Keratinocyte (primary cell): ENCODE measurements around the gene HSPBP1. TPM values are rescaled to one million over a fixed set of nuclear protein-coding genes. Genes with fewer than 3 reads are reported as not detected.

ENCODE experiments used
- DNase-seq: peaks from one replicate; pipeline ENCODE4 v3.0.0-alpha.2; 2011; ENCODE audit warnings: low read depth, missing footprints, low spot score
- FAIRE-seq: peaks from 2 replicates; lab custom pipeline; 2011; peaks lifted over from hg19 to GRCh38; lab: Jason Lieb, UNC
- H2AFZ ChIP-seq: 2 replicates; pipeline ENCODE4 v1.6.0; 2012; ENCODE audit warnings: low read length, control low read depth, inconsistent platforms; ENCODE audit not compliant: control insufficient read depth
- H3K27ac ChIP-seq: 2 replicates; pipeline ENCODE4 v1.5.1; 2011; ENCODE audit warnings: low read length; ENCODE audit not compliant: control insufficient read depth, insufficient read depth
- H3K27me3 ChIP-seq: 3 replicates; pipeline ENCODE4 v1.6.0; 2011; ENCODE audit warnings: low read length; ENCODE audit not compliant: control insufficient read depth, insufficient read depth; ENCODE audit errors: extremely low read depth
- H3K36me3 ChIP-seq, 2 experiments: 2 replicates in 1 of 2; 3 replicates in 1 of 2; pipeline ENCODE4 v1.5.1; 2011; ENCODE audit warnings: low read length in 2 of 2, mild to moderate bottlenecking in 1 of 2; ENCODE audit not compliant: control insufficient read depth in 2 of 2, insufficient read depth in 2 of 2; ENCODE audit errors: extremely low read depth in 1 of 2
- H3K4me1 ChIP-seq: 3 replicates; pipeline ENCODE4 v1.5.1; 2011; ENCODE audit warnings: low read length; ENCODE audit not compliant: control insufficient read depth, insufficient read depth; ENCODE audit errors: extremely low read depth
- H3K4me2 ChIP-seq: 3 replicates; pipeline ENCODE4 v1.6.0; 2011; ENCODE audit warnings: low read depth, low read length; ENCODE audit not compliant: control insufficient read depth, insufficient read depth; ENCODE audit errors: extremely low read depth
- H3K4me3 ChIP-seq, 3 experiments: fragments of 200-600 bp in 1 of 3; sonication (generic) in 1 of 3; 2 replicates in 2 of 3; 3 replicates in 1 of 3; pipeline ENCODE4 v1.5.1; 2011 to 2016; ENCODE audit warnings: low read length in 3 of 3, mild to moderate bottlenecking in 3 of 3, control low read depth in 2 of 3, inconsistent platforms in 1 of 3, low read depth in 1 of 3, mixed read lengths in 1 of 3, mixed run types in 1 of 3, moderate library complexity in 1 of 3; ENCODE audit not compliant: control insufficient read depth in 2 of 3, insufficient read depth in 2 of 3; ENCODE audit errors: extremely low read depth in 1 of 3
- H3K79me2 ChIP-seq: 2 replicates; pipeline ENCODE4 v1.6.0; 2012; ENCODE audit warnings: low read length; ENCODE audit not compliant: control insufficient read depth, insufficient read depth
- H3K9ac ChIP-seq: 3 replicates; pipeline ENCODE4 v1.6.0; 2011; ENCODE audit warnings: low read length; ENCODE audit not compliant: control insufficient read depth, insufficient read depth; ENCODE audit errors: extremely low read depth
- H3K9me1 ChIP-seq: 3 replicates; pipeline ENCODE4 v1.6.0; 2011; ENCODE audit warnings: low read length; ENCODE audit not compliant: control insufficient read depth, insufficient read depth; ENCODE audit errors: extremely low read depth
- H3K9me3 ChIP-seq: 2 replicates; pipeline ENCODE4 v1.5.1; 2012; ENCODE audit warnings: low read depth, low read length; ENCODE audit not compliant: control insufficient read depth
- H4K20me1 ChIP-seq: 3 replicates; pipeline ENCODE4 v1.6.0; 2011; ENCODE audit warnings: low read length; ENCODE audit not compliant: control insufficient read depth, insufficient read depth; ENCODE audit errors: extremely low read depth
- EZH2 ChIP-seq: IDR thresholded peaks from one replicate; pipeline ENCODE4 v1.6.1; 2012; ENCODE audit warnings: inconsistent platforms, mild to moderate bottlenecking, low read length, moderate library complexity
- dilution Hi-C: fragments of 300-500 bp; cut with MboI; formaldehyde crosslinking; loops from one replicate; pipeline ENCODE4 v1.7.0; 2020; ENCODE audit warnings: low sequenced_read_pairs; ENCODE audit not compliant: extremely low pct_ligation_motif_present
- polyA plus RNA-seq, 5 experiments: library from polyadenylated mRNA; depleted of rRNA in 3 of 5; stranded (reverse) in 3 of 5; stranded (forward) in 1 of 5; unstranded in 1 of 5; fragments of >200 nt; gene quantifications; 1 replicate in 1 of 5; 2 replicates in 3 of 5; 3 replicates in 1 of 5; pipeline versions ENCODE4 v1.2.1 to v1.2.3, GENCODE V29; 2011 to 2012; ENCODE audit warnings: missing spikeins in 2 of 5, low read depth in 1 of 5, low replicate concordance in 1 of 5
- TF ChIP-seq, protein P1 (sequence below), 3 experiments: IDR thresholded peaks in 1 of 3; conservative IDR thresholded peaks in 1 of 3; optimal IDR thresholded peaks in 1 of 3; 2 replicates in 2 of 3; 3 replicates in 1 of 3; pipeline versions ENCODE3 to v1.5.1; 2011; ENCODE audit warnings: low read length in 3 of 3, mild to moderate bottlenecking in 3 of 3, moderate library complexity in 2 of 3, control low read depth in 1 of 3, inconsistent platforms in 1 of 3; ENCODE audit not compliant: insufficient read depth in 2 of 3; ENCODE audit errors: extremely low read depth in 1 of 3

Gene HSPBP1
- polyA plus RNA-seq, 1 donor (not counting 4 experiments of a cell fraction or from before 2014, with no cell fraction given): 20.2 TPM

DNA sequence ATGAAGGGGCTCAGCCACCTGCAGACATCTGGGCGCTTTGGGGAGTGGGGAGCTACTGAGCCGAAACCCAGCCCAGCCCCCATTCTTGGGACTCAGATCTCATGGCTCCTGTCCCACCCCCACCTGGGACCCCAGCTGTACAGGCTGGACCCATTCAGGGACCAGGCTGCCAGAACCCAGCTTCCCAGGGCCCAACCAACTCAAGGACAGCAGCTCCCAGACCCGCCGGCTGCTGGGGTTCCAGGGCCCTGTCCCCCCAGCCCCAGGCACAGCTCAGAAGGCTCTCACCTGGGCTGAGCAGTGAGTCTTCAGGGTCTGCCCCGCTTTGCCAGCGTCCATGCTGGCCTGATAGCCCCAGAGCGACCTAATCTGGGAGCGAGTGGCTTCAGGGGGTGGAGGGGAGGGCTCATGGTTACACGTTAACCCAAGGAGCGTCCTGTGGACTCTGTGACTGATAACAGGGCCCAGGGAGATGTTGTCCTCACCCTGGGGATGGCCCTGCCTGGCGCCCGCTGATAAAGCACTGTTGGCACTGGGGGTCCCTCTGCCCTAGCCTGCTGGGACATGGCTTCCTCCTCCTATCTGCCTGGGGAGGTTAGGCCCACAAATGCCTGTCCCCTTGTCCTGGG lies 51.4 kb downstream of the HSPBP1 start, which contains the start of gene TMEM86B:
Gene TMEM86B (minus strand): TSS at position 361 of the 629 bp plus-strand sequence. CDS start 22 bp downstream, at position 339.
- H3K9me1 ChIP-seq: no peaks in the 10 kb centered on the region
- H2AFZ ChIP-seq: no peak within 1 kb of the TSS
- no peak for TF ChIP-seq EZH2
- TF ChIP-seq, protein P1, sequence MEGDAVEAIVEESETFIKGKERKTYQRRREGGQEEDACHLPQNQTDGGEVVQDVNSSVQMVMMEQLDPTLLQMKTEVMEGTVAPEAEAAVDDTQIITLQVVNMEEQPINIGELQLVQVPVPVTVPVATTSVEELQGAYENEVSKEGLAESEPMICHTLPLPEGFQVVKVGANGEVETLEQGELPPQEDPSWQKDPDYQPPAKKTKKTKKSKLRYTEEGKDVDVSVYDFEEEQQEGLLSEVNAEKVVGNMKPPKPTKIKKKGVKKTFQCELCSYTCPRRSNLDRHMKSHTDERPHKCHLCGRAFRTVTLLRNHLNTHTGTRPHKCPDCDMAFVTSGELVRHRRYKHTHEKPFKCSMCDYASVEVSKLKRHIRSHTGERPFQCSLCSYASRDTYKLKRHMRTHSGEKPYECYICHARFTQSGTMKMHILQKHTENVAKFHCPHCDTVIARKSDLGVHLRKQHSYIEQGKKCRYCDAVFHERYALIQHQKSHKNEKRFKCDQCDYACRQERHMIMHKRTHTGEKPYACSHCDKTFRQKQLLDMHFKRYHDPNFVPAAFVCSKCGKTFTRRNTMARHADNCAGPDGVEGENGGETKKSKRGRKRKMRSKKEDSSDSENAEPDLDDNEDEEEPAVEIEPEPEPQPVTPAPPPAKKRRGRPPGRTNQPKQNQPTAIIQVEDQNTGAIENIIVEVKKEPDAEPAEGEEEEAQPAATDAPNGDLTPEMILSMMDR (optimal IDR thresholded peaks at IDR 0.05 in 1 of 3, IDR thresholded peaks at IDR 0.05 in 1 of 3, conservative IDR thresholded peaks at IDR 0.05 in 1 of 3; ENCODE audit: extremely low read depth in 1 of 3, insufficient read depth in 2 of 3, low read length in 3 of 3): no peak
- FAIRE-seq (no peak), DNase-seq (no peak)
- peaks cover 26 to 30% of the 10 kb centered on the region in 2 experiments for H3K36me3 ChIP-seq
- no peaks in the 10 kb centered on the region for H3K9me3 ChIP-seq
- H4K20me1 ChIP-seq: no peaks in the 10 kb centered on the region
- H3K4me3 ChIP-seq: no peak within 1 kb of the TSS
- H3K27me3 ChIP-seq: no peaks in the 10 kb centered on the region
- no peaks in the 10 kb centered on the region for H3K79me2 ChIP-seq
- H3K4me1 ChIP-seq: no peaks in the 10 kb centered on the region
- no peak within 1 kb of the TSS for H3K4me2 ChIP-seq
- dilution Hi-C loops: no loop called here
- no peak within 1 kb of the TSS for H3K27ac ChIP-seq
- no peak within 1 kb of the TSS for H3K9ac ChIP-seq

DNA sequence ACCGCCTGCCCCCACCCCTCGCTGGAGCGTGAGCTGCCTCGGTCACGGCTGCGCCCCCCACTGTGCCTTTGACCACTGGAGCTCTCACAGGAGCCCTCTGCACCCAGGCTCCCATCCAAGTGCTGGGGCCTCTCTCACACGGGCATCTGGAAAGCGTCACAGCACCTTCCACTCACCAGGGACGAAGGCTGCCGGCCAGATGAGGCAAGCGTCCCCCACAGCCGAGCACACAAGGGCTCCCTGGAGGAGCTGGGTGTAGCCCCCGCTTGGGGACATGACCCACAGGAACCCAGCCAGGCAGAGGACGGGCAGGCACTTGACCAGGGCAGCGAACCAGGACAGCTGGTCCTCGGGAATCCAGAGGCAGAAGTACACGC lies 51.9 kb downstream of the HSPBP1 start:
- no peak for TF ChIP-seq EZH2
- TF ChIP-seq, protein P1 (optimal IDR thresholded peaks at IDR 0.05 in 1 of 3, IDR thresholded peaks at IDR 0.05 in 1 of 3, conservative IDR thresholded peaks at IDR 0.05 in 1 of 3; ENCODE audit: extremely low read depth in 1 of 3, insufficient read depth in 2 of 3, low read length in 3 of 3): no peak
- DNase-seq (no peak), FAIRE-seq (no peak)
- H3K27ac ChIP-seq: no peak overlapping the region
- H3K9me1 ChIP-seq: no peaks in the 10 kb centered on the region
- no peaks in the 10 kb centered on the region for H3K79me2 ChIP-seq
- no peaks in the 10 kb centered on the region for H4K20me1 ChIP-seq
- H3K9ac ChIP-seq: no peak overlapping the region
- H2AFZ ChIP-seq: no peak overlapping the region
- H3K4me3 ChIP-seq: no peak overlapping the region
- H3K27me3 ChIP-seq: no peaks in the 10 kb centered on the region
- peaks cover 23 to 30% of the 10 kb centered on the region in 2 experiments for H3K36me3 ChIP-seq
- dilution Hi-C loops: no loop called here
- H3K9me3 ChIP-seq: no peaks in the 10 kb centered on the region
- H3K4me2 ChIP-seq: no peak overlapping the region
- H3K4me1 ChIP-seq: no peaks in the 10 kb centered on the region
